ENCODE measurements around the gene SLC34A3. TPM values are rescaled to one million over a fixed set of nuclear protein-coding genes. Genes with fewer than 3 reads are reported as not detected.

Gene SLC34A3
- total RNA-seq, 1 donor from 2014 or later: not detected

GRCh38 chr9:137192448-137192780, 38.3 kb upstream of the SLC34A3 start:
- Mint-ChIP-seq H3K36me3 (ENCODE audit: unreplicated experiment) (peaks cover 10% of the 10 kb centered on the region), H3K27ac (ENCODE audit: unreplicated experiment) (no peak overlapping the region), H3K4me3 (ENCODE audit: unreplicated experiment) (no peak overlapping the region), H3K27me3 (ENCODE audit: unreplicated experiment) (no peaks in the 10 kb centered on the region), H3K4me1 (ENCODE audit: unreplicated experiment) (peaks cover 25% of the 10 kb centered on the region), H3K9me3 (ENCODE audit: unreplicated experiment) (no peaks in the 10 kb centered on the region)
- DNase-seq (ENCODE audit: extremely low spot score, unreplicated experiment): no peak
- no peak for TF ChIP-seq CTCF (IDR thresholded peaks at IDR 0.05)

GRCh38 chr9:137192859-137193258, 37.8 kb upstream of the SLC34A3 start:
- no peak overlapping the region for H3K27ac Mint-ChIP-seq (ENCODE audit: unreplicated experiment)
- no peaks in the 10 kb centered on the region for H3K27me3 Mint-ChIP-seq (ENCODE audit: unreplicated experiment)
- H3K4me1 Mint-ChIP-seq (ENCODE audit: unreplicated experiment): peaks cover 21% of the 10 kb centered on the region
- H3K36me3 Mint-ChIP-seq (ENCODE audit: unreplicated experiment): peaks cover 10% of the 10 kb centered on the region
- H3K9me3 Mint-ChIP-seq (ENCODE audit: unreplicated experiment): no peaks in the 10 kb centered on the region
- no peak for TF ChIP-seq CTCF (IDR thresholded peaks at IDR 0.05)
- H3K4me3 Mint-ChIP-seq (ENCODE audit: unreplicated experiment): no peak overlapping the region
- no peak for DNase-seq (ENCODE audit: extremely low spot score, unreplicated experiment)

DNA sequence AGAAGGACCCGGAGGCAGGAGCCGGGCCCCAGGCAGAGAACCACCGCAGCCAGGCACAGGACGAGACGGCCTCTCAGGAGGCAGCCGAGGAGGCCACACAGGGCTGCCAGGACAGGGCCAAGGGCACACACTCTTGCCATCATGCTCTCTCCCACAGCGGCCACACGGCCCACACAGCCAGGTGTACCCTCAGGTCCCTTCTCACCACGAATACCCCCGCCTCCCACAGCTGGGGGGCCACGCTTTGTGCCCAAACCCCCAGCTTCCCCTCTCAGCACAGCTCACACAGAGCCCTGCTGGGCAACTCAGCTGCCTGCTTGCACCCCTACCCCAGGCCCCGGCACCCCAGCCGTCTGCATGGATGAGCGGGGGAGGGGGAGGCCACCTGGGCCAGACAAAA, 36.9 kb upstream of the SLC34A3 start:
- Mint-ChIP-seq H3K9me3 (ENCODE audit: unreplicated experiment) (no peaks in the 10 kb centered on the region), H3K36me3 (ENCODE audit: unreplicated experiment) (peaks cover 10% of the 10 kb centered on the region), H3K4me1 (ENCODE audit: unreplicated experiment) (peaks cover 26% of the 10 kb centered on the region), H3K4me3 (ENCODE audit: unreplicated experiment) (no peak overlapping the region), H3K27ac (ENCODE audit: unreplicated experiment) (no peak overlapping the region), H3K27me3 (ENCODE audit: unreplicated experiment) (no peaks in the 10 kb centered on the region)
- no peak for TF ChIP-seq CTCF (IDR thresholded peaks at IDR 0.05)
- no peak for DNase-seq (ENCODE audit: extremely low spot score, unreplicated experiment)

DNA sequence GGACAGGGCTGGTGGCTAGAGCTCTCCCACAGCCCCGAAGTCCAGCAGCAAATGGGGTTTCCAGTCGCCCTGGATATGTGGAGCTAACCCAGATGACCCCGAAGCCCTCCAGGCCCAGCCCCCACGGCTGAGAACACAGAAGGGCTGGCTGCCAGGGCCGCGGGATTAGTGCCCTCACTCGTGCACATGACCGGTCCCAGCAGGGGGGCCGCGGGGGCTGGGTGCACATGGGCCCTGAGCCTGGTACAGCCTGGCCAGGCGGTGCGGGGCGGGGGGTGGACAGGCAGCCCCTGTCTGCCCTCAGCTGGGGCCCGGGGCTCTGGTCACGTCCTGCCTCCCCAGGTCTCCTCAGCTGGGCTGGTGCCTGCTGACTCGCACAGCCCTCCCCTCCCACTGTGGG, 36.3 kb upstream of the SLC34A3 start:
- Mint-ChIP-seq H3K4me1 (ENCODE audit: unreplicated experiment) (peaks cover 25% of the 10 kb centered on the region), H3K27ac (ENCODE audit: unreplicated experiment) (no peak overlapping the region), H3K27me3 (ENCODE audit: unreplicated experiment) (no peaks in the 10 kb centered on the region), H3K36me3 (ENCODE audit: unreplicated experiment) (peaks cover 7% of the 10 kb centered on the region), H3K9me3 (ENCODE audit: unreplicated experiment) (no peaks in the 10 kb centered on the region), H3K4me3 (ENCODE audit: unreplicated experiment) (no peak overlapping the region)
- no peak for TF ChIP-seq CTCF (IDR thresholded peaks at IDR 0.05)
- no peak for DNase-seq (ENCODE audit: extremely low spot score, unreplicated experiment)

- H3K9me3 Mint-ChIP-seq (ENCODE audit: unreplicated experiment): no peaks in the 10 kb centered on the region
- TF ChIP-seq CTCF (IDR thresholded peaks at IDR 0.05): no peak
- H3K4me1 Mint-ChIP-seq (ENCODE audit: unreplicated experiment): peaks cover 24% of the 10 kb centered on the region
- no peaks in the 10 kb centered on the region for H3K27me3 Mint-ChIP-seq (ENCODE audit: unreplicated experiment)
- H3K36me3 Mint-ChIP-seq (ENCODE audit: unreplicated experiment): peaks cover 7% of the 10 kb centered on the region
- no peak overlapping the region for H3K27ac Mint-ChIP-seq (ENCODE audit: unreplicated experiment)
- no peak for DNase-seq (ENCODE audit: extremely low spot score, unreplicated experiment)
- H3K4me3 Mint-ChIP-seq (ENCODE audit: unreplicated experiment): no peak overlapping the region
These were observed 35.8 kb upstream of the SLC34A3 start for GRCh38 chr9:137194909-137195308.

Measured in osteocyte (in vitro differentiated cells).